NB4 (cell line): ENCODE results near the gene ARHGAP1.

Experiments
- CTCF ChIP-seq: IDR thresholded peaks from one replicate; pipeline ENCODE4 v1.5.1; 2012; ENCODE audit warnings: low read depth, low read length
- POLR2A ChIP-seq: IDR thresholded peaks from 2 replicates; pipeline ENCODE4 v1.6.1; 2011; ENCODE audit warnings: mild to moderate bottlenecking; ENCODE audit not compliant: insufficient read length; ENCODE audit errors: extremely low read depth

DNA sequence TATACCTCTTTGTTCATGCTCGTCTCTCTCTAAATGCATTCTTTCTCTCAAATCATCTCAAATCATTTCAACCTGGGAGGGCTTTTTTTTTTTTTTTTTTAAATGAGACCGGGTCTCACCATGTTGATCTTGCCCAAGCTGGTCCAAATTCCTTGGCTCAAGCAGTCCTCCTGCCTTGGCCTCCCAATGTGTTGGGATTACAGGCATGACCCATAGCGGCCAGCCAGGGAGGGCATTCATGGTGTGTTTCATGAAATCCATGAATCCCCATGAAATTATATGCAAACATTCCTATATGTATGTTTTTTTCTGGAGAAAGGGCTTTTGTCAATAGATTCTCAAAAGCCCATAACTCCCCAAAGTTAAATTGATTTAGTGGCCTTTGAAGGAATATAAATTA, 56.9 kb downstream of the ARHGAP1 start:
- TF ChIP-seq POLR2A, result no peak
- no peak for TF ChIP-seq CTCF
